AG20443 (cell line): Measurements from ENCODE around the gene OR13C8.
A peak's percentile ranks its signal among the peaks of the same experiment; 100 is the strongest.
"Not testable (repeated sequence)": the region's sequence is repeated elsewhere in the genome, so short reads cannot be mapped to it uniquely, and the experiment has no call there.

Experiments
- DNase-seq: peaks from one replicate; pipeline ENCODE4 v3.0.0; 2012; ENCODE audit warnings: low spot score, mixed read lengths

The OR13C8 gene

GRCh38 chr9:104568868-104569267, at the start of gene OR13C8:
OR13C8 (plus strand) TSS chr9:104569168; CDS start chr9:104569168, 0 bp downstream.
- DNase-seq: no peak

- DNase-seq: not testable (repeated sequence)
Measured at GRCh38 chr9:104520241-104520640, 48.7 kb upstream of the OR13C8 start.

- no peak for DNase-seq
Measured at GRCh38 chr9:104527109-104527508, 41.9 kb upstream of the OR13C8 start, which contains the start of gene OR13C4. OR13C4 (minus strand) TSS chr9:104527209; CDS start chr9:104527209, 0 bp downstream.

- DNase-seq: no peak
Measured at GRCh38 chr9:104536756-104537155, 32.2 kb upstream of the OR13C8 start, which contains the start of gene OR13C3. OR13C3 (minus strand) TSS chr9:104536856; CDS start chr9:104536723, 133 bp downstream.

GRCh38 chr9:104539275-104539674, 29.7 kb upstream of the OR13C8 start:
- no peak for DNase-seq

- no peak for DNase-seq
Measured at GRCh38 chr9:104544644-104545043, 24.3 kb upstream of the OR13C8 start.

GRCh38 chr9:104553261-104553660, 15.7 kb upstream of the OR13C8 start:
- DNase-seq: peak; percentile 11

- DNase-seq: no peak
Measured at GRCh38 chr9:104555521-104555920, 13.4 kb upstream of the OR13C8 start.

GRCh38 chr9:104556830-104557634, 11.9 kb upstream of the OR13C8 start:
- DNase-seq: no peak

GRCh38 chr9:104564358-104564757, 4.6 kb upstream of the OR13C8 start:
- no peak for DNase-seq

GRCh38 chr9:104572612-104573011, 3.6 kb downstream of the OR13C8 start:
- no peak for DNase-seq

- no peak for DNase-seq
Measured at GRCh38 chr9:104575456-104575855, 6.5 kb downstream of the OR13C8 start.

GRCh38 chr9:104577263-104577662, 8.3 kb downstream of the OR13C8 start:
- DNase-seq: no peak

GRCh38 chr9:104580562-104580961, 11.6 kb downstream of the OR13C8 start:
- no peak for DNase-seq

GRCh38 chr9:104586496-104587180, 17.7 kb downstream of the OR13C8 start:
- DNase-seq: peak; percentile 19

- DNase-seq: no peak
Measured at GRCh38 chr9:104589626-104590025, 20.7 kb downstream of the OR13C8 start.

- DNase-seq: not testable (repeated sequence)
Measured at GRCh38 chr9:104598749-104599148, 29.8 kb downstream of the OR13C8 start.

- DNase-seq: not testable (repeated sequence)
Measured at GRCh38 chr9:104599313-104599712, 30.3 kb downstream of the OR13C8 start, which contains the start of gene OR13C5. OR13C5 (minus strand) TSS chr9:104599413; CDS start chr9:104599413, 0 bp downstream.

GRCh38 chr9:104604801-104605200, 35.8 kb downstream of the OR13C8 start:
- no peak for DNase-seq

GRCh38 chr9:104605527-104605926, 36.6 kb downstream of the OR13C8 start, which contains the start of gene OR13C2:
OR13C2 (minus strand) TSS chr9:104605627; CDS start chr9:104605627, 0 bp downstream.
- not testable (repeated sequence) for DNase-seq

GRCh38 chr9:104606152-104606551, 37.2 kb downstream of the OR13C8 start:
- DNase-seq: no peak

- no peak for DNase-seq
Measured at GRCh38 chr9:104608336-104608735, 39.4 kb downstream of the OR13C8 start.

- DNase-seq: no peak
Measured at GRCh38 chr9:104611213-104611612, 42.2 kb downstream of the OR13C8 start.
